Suprapubic skin (tissue), 4 donors: ENCODE measurements around the gene ANKRD6.

Experiments used
- EP300 ChIP-seq: sonication (generic); formaldehyde crosslinking; IDR thresholded peaks from one replicate; pipeline ENCODE4 v1.6.1; 2017; ENCODE audit warnings: antibody characterized with exemption
- POLR2A ChIP-seq, 2 donors: fragments of 450-650 bp; IDR thresholded peaks; one replicate each; pipeline ENCODE4 v1.6.1; 2017; ENCODE audit warnings: antibody characterized with exemption in 2 of 2, mild to moderate bottlenecking in 2 of 2, moderate library complexity in 2 of 2
- POLR2AphosphoS5 ChIP-seq, 3 donors: sonication (generic); formaldehyde crosslinking; IDR thresholded peaks; one replicate each; pipeline ENCODE4 v1.6.1; 2017; ENCODE audit warnings: antibody characterized with exemption in 3 of 3
- TF ChIP-seq, protein P1 (sequence below), 2 donors: fragments of 200-600 bp in 1 of 2; fragments of 450-650 bp in 1 of 2; sonication (generic) in 1 of 2; IDR thresholded peaks; one replicate each; pipeline ENCODE4 v1.5.1; 2016 to 2019; ENCODE audit warnings: antibody characterized with exemption in 2 of 2, mild to moderate bottlenecking in 1 of 2, moderate library complexity in 1 of 2

- TF ChIP-seq POLR2A (IDR thresholded peaks at IDR 0.05) (no peak), POLR2AphosphoS5 (IDR thresholded peaks at IDR 0.05) (no peak), EP300 (no peak)
- TF ChIP-seq, protein P1, sequence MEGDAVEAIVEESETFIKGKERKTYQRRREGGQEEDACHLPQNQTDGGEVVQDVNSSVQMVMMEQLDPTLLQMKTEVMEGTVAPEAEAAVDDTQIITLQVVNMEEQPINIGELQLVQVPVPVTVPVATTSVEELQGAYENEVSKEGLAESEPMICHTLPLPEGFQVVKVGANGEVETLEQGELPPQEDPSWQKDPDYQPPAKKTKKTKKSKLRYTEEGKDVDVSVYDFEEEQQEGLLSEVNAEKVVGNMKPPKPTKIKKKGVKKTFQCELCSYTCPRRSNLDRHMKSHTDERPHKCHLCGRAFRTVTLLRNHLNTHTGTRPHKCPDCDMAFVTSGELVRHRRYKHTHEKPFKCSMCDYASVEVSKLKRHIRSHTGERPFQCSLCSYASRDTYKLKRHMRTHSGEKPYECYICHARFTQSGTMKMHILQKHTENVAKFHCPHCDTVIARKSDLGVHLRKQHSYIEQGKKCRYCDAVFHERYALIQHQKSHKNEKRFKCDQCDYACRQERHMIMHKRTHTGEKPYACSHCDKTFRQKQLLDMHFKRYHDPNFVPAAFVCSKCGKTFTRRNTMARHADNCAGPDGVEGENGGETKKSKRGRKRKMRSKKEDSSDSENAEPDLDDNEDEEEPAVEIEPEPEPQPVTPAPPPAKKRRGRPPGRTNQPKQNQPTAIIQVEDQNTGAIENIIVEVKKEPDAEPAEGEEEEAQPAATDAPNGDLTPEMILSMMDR (IDR thresholded peaks at IDR 0.05): no peak
These were observed 89.8 kb downstream of the ANKRD6 start for GRCh38 chr6:89522778-89523177.
